ENCODE results near the gene AP2A1. TPM values are rescaled to one million over a fixed set of nuclear protein-coding genes. Genes with fewer than 3 reads are reported as not detected.

The AP2A1 gene
- total and polyA plus RNA-seq, 4 donors, result 31.5 to 87.2 (median 54.4) TPM

GRCh38 chr19:49807904-49808675 is 41.3 kb downstream of the AP2A1 start:
- ATAC-seq (ENCODE audit: insufficient read depth, low FRiP score), result no peak
- H3K4me3 ChIP-seq, result no peak overlapping the region

GRCh38 chr19:49808711-49809159 is 41.9 kb downstream of the AP2A1 start:
- DNase-seq (peak; percentile 94 to 96 (median 94)), ATAC-seq (ENCODE audit: insufficient read depth, low FRiP score) (peak; percentile 58)
- TF ChIP-seq, protein P1, sequence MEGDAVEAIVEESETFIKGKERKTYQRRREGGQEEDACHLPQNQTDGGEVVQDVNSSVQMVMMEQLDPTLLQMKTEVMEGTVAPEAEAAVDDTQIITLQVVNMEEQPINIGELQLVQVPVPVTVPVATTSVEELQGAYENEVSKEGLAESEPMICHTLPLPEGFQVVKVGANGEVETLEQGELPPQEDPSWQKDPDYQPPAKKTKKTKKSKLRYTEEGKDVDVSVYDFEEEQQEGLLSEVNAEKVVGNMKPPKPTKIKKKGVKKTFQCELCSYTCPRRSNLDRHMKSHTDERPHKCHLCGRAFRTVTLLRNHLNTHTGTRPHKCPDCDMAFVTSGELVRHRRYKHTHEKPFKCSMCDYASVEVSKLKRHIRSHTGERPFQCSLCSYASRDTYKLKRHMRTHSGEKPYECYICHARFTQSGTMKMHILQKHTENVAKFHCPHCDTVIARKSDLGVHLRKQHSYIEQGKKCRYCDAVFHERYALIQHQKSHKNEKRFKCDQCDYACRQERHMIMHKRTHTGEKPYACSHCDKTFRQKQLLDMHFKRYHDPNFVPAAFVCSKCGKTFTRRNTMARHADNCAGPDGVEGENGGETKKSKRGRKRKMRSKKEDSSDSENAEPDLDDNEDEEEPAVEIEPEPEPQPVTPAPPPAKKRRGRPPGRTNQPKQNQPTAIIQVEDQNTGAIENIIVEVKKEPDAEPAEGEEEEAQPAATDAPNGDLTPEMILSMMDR (IDR thresholded peaks at IDR 0.05; ENCODE audit: control extremely low read depth, extremely low read depth), result no peak
- Histone ChIP-seq H3K36me3 (ENCODE audit: control insufficient read depth in 4 of 4, insufficient read depth in 4 of 4, low read length in 4 of 4) (peaks cover 0 to 8% (median 6%) of the 10 kb centered on the region in 4 donors), H3K27ac (ENCODE audit: low read depth in 1 of 2, low read length in 1 of 2) (peak overlapping the region; percentile 81 to 90), H3K9ac (ENCODE audit: insufficient read depth in 1 of 2, low read length in 2 of 2) (peak overlapping the region in 1 of 2 donors; percentile 49), H3K27me3 (ENCODE audit: control insufficient read depth in 3 of 3, insufficient read depth in 3 of 3, low read length in 2 of 3) (no peaks in the 10 kb centered on the region), H3K9me3 (ENCODE audit: control insufficient read depth in 4 of 4, insufficient read depth in 3 of 4, low read length in 3 of 4) (no peaks in the 10 kb centered on the region), H3K4me3 (peak overlapping the region; percentile 56), H3K4me1 (ENCODE audit: control insufficient read depth in 5 of 5, insufficient read depth in 5 of 5, low read length in 5 of 5) (peaks cover 0 to 20% (median 8%) of the 10 kb centered on the region in 5 donors)
- WGBS, 2 donors, result 1 to 3% methylated on average over 30 to 31 of the region's 31 CpGs

More at GRCh38 chr19:49807904-49808675, 41.3 kb downstream of the AP2A1 start:
- 82 to 85% methylated on average over 20 of the region's 20 CpGs for WGBS, 2 donors
- TF ChIP-seq, protein P1 (IDR thresholded peaks at IDR 0.05; ENCODE audit: control extremely low read depth, extremely low read depth), result no peak
- Histone ChIP-seq H3K4me1 (ENCODE audit: control insufficient read depth in 5 of 5, insufficient read depth in 5 of 5, low read length in 5 of 5) (peaks cover 0 to 20% (median 8%) of the 10 kb centered on the region in 5 donors), H3K9me3 (ENCODE audit: control insufficient read depth in 4 of 4, insufficient read depth in 3 of 4, low read length in 3 of 4) (no peaks in the 10 kb centered on the region), H3K27me3 (ENCODE audit: control insufficient read depth in 3 of 3, insufficient read depth in 3 of 3, low read length in 2 of 3) (no peaks in the 10 kb centered on the region), H3K9ac (ENCODE audit: insufficient read depth in 1 of 2, low read length in 2 of 2) (no peak overlapping the region), H3K27ac (ENCODE audit: low read depth in 1 of 2, low read length in 1 of 2) (no peak overlapping the region), H3K36me3 (ENCODE audit: control insufficient read depth in 4 of 4, insufficient read depth in 4 of 4, low read length in 4 of 4) (peaks cover 0 to 15% (median 12%) of the 10 kb centered on the region in 4 donors)
- no peak for DNase-seq

DNA sequence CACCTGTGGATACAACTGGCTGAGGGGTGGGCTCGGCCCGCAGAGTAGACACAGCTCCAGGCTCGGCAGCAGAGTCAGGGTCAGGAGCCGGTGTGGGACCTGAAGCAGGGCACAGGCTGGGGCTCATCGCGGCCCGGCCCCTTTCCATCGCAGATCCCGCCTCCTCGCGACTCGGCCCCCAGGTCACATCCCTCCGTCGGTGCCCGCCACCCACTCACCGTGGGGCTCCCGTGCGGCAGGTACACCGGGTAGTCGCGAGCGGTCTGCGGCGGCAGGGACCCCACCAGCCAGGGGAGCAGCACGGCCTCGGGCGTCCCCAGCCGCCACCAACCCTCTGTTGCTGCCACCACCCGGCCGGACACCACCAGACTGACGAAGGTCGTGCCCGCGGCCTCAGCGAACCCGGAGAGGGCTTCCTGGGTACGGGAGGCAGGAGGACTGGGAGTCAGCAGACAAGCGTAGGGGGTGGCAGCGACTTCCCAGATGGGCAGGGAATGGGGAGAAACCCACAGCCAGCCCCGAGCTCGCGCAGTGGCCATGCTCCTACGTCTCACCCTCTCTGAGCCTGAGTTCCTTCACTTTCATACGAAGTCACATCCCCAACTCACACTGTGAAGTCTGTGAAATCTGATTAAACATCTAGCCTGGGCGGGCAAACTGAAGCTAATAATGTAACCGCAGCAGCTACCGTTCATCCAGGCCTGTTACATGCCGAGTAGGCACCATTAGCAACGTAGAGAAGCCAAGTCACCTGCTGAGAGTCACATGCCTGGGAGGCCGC is 42.5 kb downstream of the AP2A1 start:
- Histone ChIP-seq H3K27ac (ENCODE audit: low read depth in 1 of 2, low read length in 1 of 2) (peak overlapping the region; percentile 81 to 90), H3K4me3 (peak overlapping the region; percentile 56), H3K9ac (ENCODE audit: insufficient read depth in 1 of 2, low read length in 2 of 2) (peak overlapping the region; percentile 8 to 49), H3K27me3 (ENCODE audit: control insufficient read depth in 3 of 3, insufficient read depth in 3 of 3, low read length in 2 of 3) (no peaks in the 10 kb centered on the region), H3K4me1 (ENCODE audit: control insufficient read depth in 5 of 5, insufficient read depth in 5 of 5, low read length in 5 of 5) (peaks cover 0 to 20% (median 8%) of the 10 kb centered on the region in 5 donors), H3K9me3 (ENCODE audit: control insufficient read depth in 4 of 4, insufficient read depth in 3 of 4, low read length in 3 of 4) (no peaks in the 10 kb centered on the region), H3K36me3 (ENCODE audit: control insufficient read depth in 4 of 4, insufficient read depth in 4 of 4, low read length in 4 of 4) (peaks cover 0 to 7% (median 5%) of the 10 kb centered on the region in 4 donors)
- WGBS, 2 donors, result 8 to 10% methylated on average over 46 to 50 of the region's 50 CpGs
- TF ChIP-seq, protein P1 (IDR thresholded peaks at IDR 0.05; ENCODE audit: control extremely low read depth, extremely low read depth), result no peak
- DNase-seq (peak; percentile 40 to 56 (median 47)), ATAC-seq (ENCODE audit: insufficient read depth, low FRiP score) (no peak)
